ENCODE results near the gene PRPS2.

Gene PRPS2

GRCh38 chrX:12814420-12814819 lies 23.2 kb downstream of the PRPS2 start:
- DNase-seq (ENCODE audit: low read depth in 2 of 2), result no peak

GRCh38 chrX:12817528-12817927 lies 26.3 kb downstream of the PRPS2 start:
- no peak for DNase-seq (ENCODE audit: low read depth in 2 of 2)

- DNase-seq (ENCODE audit: low read depth in 2 of 2), result no peak
Observed at GRCh38 chrX:12819222-12819621, 28.0 kb downstream of the PRPS2 start.

- DNase-seq (ENCODE audit: low read depth in 2 of 2), result no peak
Observed at GRCh38 chrX:12820737-12821136, 29.5 kb downstream of the PRPS2 start.

- DNase-seq (ENCODE audit: low read depth in 2 of 2), result no peak
Observed at GRCh38 chrX:12824944-12825343, 33.7 kb downstream of the PRPS2 start.

- no peak for DNase-seq (ENCODE audit: low read depth in 2 of 2)
Observed at GRCh38 chrX:12825801-12826200, 34.6 kb downstream of the PRPS2 start.

- DNase-seq (ENCODE audit: low read depth in 2 of 2), result no peak
Observed at GRCh38 chrX:12843061-12843667, 52.0 kb downstream of the PRPS2 start.

GRCh38 chrX:12843668-12844279 lies 52.6 kb downstream of the PRPS2 start:
- DNase-seq (ENCODE audit: low read depth in 2 of 2), result no peak

GRCh38 chrX:12844319-12844718 lies 53.1 kb downstream of the PRPS2 start:
- DNase-seq (ENCODE audit: low read depth in 2 of 2), result no peak

GRCh38 chrX:12865359-12865758 lies 74.1 kb downstream of the PRPS2 start:
- DNase-seq (ENCODE audit: low read depth in 2 of 2), result no peak

GRCh38 chrX:12866451-12867377 lies 75.5 kb downstream of the PRPS2 start, which contains the start of gene TLR7:
TSS of gene TLR7 (plus strand) at chrX:12867072. CDS start at chrX:12867579, 507 bp downstream.
- no peak for DNase-seq (ENCODE audit: low read depth in 2 of 2)

- DNase-seq (ENCODE audit: low read depth in 2 of 2), result no peak
Observed at GRCh38 chrX:12867685-12868084, 76.5 kb downstream of the PRPS2 start.

GRCh38 chrX:12868747-12869146 lies 77.5 kb downstream of the PRPS2 start:
- no peak for DNase-seq (ENCODE audit: low read depth in 2 of 2)

GRCh38 chrX:12871257-12871656 lies 80.0 kb downstream of the PRPS2 start:
- no peak for DNase-seq (ENCODE audit: low read depth in 2 of 2)

- no peak for DNase-seq (ENCODE audit: low read depth in 2 of 2)
Observed at GRCh38 chrX:12872741-12873140, 81.5 kb downstream of the PRPS2 start.
